Fibroblast of upper back skin (primary cell): ENCODE results near the gene PEX14.
A peak's percentile ranks its signal among the peaks of the same experiment; 100 is the strongest.
"Not testable (repeated sequence)": the region's sequence is repeated elsewhere in the genome, so short reads cannot be mapped to it uniquely, and the experiment has no call there.

ENCODE experiments used
- DNase-seq: peaks from one replicate; pipeline ENCODE4 v3.0.0-alpha.2; 2013

Gene PEX14, protein sequence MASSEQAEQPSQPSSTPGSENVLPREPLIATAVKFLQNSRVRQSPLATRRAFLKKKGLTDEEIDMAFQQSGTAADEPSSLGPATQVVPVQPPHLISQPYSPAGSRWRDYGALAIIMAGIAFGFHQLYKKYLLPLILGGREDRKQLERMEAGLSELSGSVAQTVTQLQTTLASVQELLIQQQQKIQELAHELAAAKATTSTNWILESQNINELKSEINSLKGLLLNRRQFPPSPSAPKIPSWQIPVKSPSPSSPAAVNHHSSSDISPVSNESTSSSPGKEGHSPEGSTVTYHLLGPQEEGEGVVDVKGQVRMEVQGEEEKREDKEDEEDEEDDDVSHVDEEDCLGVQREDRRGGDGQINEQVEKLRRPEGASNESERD

DNA sequence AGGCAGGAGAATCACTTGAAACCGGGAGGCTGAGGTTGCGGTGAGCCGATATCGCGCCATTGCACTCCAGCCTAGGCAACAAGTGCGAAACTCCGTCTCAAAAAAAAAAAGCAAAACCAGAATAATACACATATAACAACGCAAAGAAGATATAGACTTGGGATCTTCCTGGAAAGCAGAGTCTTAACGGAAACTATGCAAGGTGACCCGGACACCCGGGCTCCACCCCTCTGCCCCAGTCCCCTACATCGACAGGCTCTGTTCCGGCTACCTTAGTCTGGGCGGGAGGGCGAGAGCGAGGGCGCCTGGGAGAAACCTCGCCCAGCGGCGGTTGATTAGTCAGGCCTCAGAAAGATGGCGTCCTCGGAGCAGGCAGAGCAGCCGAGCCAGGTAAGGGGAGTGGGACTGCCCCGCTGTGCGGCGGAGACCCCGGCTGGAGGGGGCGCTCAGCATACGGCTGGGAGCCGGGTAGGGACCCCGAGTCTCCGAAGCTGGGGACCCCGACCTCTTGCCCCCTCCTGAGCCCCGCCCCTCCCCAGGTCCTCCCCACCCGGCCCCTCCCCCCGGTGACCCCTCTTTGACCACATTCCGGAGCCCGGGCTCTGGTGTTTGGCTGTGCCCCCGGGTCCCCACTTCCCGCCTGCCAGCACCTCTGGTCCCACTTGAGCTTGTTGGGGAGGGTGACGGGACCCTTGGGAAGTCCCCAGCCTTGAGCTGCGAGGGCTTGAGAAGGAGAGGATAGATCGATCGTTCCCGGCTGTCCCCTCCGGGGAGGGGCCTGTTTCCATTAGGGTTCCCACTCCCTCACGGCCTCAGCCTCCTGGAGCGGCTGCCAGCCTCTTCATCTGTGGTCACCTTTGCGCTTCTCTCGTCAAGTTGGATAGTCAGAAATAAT, at the start of gene PEX14:
Gene PEX14 (plus strand): TSS at position 338 of the 895 bp plus-strand sequence. CDS start 17 bp downstream, at position 355.
- DNase-seq: peak; percentile 82

DNA sequence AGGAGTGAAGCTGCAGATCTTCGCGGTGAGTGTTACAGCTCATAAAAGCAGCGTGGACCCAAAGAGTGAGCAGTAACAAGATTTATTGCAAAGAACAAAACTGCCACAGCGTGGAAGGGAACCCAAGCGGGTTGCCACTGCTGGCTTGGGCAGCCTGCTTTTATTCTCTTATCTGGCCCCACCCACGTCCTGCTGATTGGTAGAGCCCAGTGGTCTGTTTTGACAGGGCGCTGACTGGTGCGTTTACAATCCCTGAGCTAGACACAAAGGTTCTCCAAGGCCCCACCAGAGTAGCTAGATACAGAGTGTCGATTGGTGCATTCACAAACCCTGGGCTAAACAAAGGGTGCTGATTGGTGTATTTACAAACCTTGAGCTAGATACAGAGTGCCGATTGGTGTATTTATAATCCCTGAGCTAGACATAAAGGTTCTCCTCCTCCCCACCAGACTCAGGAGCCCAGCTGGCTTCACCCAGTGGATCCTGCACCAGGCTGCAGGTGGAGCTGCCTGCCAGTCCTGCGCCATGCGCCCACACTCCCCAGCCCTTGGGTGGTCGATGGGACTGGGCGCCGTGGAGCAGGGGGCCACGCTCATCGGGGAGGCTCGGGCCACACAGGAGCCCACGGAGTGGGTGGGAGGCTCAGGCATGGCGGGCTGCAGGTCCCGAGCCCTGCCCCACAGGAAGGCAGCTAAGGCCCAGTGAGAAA, 48.8 kb upstream of the PEX14 start:
- DNase-seq: peak; percentile 12

DNA sequence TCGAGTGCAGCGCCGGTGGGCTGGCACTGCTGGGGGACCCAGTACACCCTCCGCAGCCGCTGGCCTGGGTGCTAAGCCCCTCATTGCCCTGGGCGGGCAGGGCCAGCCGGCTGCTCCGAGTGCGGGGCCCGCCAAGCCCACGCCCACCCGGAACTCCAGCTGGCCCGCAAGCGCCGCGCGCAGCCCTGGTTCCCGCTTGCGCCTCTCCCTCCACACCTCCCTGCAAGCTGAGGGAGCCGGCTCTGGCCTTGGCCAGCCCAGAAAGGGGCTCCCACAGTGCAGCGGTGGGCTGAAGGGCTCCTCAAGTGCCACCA, 48.3 kb upstream of the PEX14 start:
- DNase-seq: not testable (repeated sequence)

DNA sequence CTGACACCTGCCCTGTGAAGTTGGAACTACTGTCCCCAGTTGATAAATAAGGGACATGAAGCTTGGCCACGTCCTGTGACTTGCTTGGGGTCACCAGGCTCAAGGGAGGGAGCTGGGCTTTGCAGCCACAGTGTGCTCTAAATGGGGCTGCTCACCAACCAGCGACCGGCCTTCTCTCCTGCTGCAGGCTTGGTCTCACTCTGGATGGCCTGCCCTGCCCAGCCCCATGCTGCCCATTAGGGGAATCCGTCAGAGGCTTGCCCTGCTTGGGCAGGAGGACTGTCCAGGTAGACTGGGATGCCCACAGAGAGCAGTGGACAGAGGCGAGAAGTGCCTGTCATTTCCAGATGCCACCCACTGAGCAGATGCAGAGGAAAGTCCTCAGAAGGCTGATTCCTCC, 45.8 kb upstream of the PEX14 start:
- no peak for DNase-seq

DNA sequence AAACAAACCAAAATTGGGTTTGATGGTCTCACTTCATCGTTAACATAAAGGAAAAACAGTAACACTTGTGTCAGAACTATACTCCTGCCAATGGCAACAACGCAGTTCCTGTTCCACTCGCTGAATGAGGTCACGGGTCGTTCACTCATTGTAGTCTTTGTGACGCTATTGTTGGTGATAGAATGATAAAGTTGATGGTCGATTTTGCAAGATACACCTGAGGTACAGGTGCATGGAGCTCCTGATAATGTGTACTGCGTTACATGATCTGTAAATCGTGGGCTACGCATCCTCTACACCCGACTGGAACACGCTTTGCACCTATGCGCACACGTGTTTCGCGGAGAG, 44.9 kb upstream of the PEX14 start:
- DNase-seq: no peak

DNA sequence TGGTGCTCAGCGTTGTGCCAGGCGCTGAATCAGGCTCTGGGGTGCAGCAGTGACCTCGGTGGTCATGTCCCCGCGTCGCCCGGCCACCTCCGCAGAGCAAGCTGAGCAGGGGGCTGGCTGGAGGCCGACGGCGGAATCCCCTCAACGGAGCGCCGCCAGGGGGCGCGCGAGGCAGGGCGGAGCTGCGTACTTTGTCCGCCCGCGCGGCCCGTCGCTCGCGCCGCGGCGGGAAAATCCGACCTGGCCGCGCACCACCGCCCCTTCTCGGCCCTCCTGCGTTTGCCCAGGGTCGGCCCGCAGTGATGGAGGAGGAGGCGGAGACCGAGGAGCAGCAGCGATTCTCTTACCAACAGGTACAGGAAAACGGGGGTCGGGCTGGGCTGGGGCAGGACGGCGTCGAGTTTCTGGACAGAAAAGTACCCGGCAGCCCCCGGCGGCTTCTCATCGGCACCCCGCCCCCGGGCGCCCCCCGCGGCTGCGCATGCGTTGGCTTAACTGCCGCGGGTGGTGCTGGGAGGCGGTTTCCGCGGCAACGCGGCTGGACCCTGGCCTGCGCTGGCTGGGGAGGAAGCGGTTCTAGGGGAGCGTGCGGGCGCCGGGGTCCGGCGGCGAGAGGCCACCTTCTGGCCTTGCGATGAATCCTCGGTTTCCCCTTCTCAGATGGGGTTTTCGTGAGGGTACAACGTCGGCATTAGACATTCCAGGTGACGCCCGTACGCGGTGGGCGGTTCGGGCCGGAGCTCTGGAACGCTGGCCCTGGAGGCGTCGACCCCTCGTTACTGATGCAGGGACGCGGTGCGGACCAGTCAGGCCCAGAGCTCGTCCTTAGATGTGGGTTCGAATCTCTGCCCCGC, 44.3 kb upstream of the PEX14 start, which contains the start of gene CENPS:
Gene CENPS (plus strand): TSS at position 218 of the 854 bp plus-strand sequence. CDS start 85 bp downstream, at position 303.
- DNase-seq: peak; percentile 80

DNA sequence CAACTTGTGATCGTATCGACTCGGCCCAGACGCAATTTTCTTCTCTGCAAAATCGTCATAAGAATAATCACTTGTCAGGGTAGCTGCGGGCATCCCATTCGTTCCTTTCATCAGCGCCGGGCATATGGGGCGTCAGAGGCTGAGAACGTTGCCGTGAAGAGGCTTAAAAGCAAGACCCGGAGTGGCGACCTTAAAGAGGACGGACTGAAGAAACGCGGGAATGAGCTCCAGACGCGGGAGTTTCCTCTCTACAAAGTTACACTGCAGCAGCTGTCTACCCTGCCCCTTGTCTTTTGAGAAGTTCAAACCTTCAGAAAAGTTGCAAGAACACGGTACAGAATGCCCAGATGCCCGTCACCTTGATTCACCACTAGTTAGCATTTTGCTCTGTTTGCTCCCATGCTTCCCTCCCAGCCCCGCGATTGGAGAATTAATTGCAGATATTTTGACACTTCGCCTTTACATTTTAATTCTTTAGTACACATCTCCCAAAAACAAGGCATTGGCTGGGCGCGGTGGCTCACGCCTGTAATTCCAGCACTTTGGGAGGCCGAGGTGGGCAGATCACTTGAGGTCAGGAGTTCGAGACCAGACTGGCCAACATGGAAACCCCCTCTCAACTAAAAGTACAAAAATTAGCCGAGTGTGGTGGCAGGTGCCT, 43.5 kb upstream of the PEX14 start:
- DNase-seq: peak; percentile 16

DNA sequence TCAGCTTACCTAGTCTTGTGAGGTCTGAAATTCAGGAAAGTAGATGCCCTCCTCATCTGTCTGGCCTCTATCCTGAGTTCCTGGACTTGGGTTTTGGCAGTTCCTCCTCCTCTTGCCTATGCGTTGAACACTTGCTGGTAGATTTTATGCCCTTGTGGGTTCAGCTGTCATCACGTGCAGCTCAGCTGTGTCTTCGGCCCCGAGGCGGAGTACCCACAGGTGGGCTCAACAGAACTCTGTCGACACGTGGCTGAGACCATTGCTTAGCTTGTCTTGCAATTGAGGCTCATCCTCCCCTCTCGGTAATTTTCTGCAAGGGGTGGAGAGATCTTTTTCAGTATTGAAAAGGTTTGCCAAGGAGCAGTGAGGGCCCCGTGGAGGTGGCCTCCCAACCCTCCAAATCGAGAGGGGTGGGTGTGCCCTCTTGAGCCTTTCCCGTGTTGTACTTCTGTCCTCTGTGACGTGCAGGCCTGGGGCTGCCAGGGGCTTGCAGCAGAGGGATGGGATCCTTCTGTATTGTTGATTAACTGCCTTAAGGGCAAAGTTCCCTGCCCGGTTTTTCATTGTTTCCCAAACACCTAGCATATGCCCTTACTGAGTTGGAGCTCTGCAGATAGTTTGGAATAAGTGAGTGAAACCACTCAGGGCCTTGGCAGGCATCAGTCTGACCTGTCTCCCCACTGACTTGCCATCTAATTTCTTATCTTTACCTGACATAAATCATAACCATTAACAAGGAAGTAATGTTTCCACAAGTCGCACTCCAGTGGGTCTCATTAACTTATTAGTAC, 41.6 kb upstream of the PEX14 start:
- DNase-seq: no peak

DNA sequence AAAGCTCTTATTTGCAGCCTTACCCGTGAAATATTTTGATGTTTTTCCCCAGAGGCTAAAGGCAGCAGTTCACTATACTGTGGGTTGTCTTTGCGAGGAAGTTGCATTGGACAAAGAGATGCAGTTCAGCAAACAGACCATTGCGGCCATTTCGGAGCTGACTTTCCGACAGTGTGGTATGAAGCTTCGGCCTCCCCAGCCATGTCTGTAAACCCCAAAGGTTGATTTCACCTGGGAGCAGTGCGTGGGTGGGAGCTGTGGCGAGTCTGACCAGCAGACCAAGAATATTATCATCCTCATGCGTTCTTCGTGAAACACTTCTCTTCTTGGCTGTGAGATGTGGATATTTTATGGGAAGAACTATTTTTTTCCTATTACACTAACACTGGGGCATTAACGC, 41.0 kb upstream of the PEX14 start:
- no peak for DNase-seq

DNA sequence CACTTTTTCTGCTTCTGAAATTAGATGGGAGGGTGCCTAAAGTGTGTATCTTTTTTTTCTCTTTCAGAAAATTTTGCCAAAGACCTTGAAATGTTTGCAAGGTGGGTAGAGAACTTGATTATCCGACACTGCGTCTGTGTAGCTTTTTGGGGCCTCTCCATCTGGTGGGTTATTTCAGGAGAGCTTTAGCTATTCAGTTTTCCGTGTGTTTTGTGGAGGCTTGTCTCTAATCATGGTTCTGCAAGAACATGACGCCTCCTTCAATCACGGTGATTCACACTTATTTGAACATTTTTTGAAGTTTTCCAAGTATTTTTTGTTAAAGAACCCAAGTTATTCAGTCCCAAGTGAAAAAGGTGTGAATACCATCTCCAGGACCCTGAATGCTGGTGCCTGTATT, 40.2 kb upstream of the PEX14 start:
- no peak for DNase-seq

DNA sequence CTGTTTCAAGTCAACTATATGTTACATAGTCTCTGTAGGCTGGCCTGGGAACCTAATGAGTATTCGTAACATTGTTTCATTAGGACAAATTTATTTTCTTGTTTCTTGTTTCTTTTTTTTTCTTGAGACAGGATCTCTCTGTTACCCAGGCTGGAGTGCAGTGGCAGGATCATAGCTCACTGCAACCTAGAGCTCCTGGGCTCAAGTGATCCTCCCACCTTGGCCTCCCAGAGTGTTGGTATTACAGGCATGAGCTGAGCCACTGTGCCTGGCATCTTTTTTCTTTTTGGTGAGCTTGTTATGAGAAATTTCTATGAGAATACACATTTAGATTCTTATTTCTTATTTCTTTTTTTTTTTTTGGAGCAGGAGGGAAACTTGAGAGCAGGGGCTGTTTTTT, 37.7 kb upstream of the PEX14 start:
- no peak for DNase-seq

DNA sequence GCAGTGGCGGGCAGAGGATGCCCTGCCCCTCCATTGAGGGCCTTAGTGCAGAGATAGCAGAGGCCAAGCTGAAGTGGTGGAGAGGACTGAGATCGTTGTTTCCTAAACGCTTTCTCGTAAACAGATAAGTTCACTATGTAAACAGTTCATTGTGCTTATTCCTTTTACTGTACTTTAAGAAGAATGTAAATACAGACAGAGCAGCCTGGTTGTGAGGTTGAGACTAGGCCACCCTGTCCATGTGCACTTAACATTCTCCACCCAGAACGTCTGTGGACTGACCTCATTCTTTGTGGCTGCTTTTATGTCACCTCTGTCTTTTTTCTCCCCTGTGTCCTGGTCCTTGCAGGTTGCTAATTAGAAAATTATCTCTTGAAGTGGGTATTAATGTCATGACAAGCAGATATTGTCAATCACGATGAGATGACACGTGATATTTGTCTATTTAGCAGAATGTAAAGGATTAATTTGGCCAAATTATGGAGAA, 36.0 kb upstream of the PEX14 start:
- DNase-seq: no peak

DNA sequence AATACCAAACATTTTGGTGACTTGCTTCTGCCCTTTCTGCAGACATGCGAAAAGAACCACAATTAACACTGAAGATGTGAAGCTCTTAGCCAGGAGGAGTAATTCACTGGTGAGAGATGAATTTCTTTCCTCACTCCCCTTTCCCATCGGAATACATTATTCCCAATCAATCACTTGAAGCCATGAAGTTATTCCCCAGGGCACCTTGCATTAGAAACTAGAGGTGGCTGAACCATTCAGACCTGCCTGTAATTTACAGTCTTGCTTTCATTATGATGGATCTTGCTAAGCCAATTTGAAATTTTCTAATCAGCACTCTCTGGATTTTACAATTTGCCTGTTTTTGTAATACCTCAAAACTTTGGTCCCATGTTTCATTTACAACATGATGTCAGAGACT, 34.4 kb upstream of the PEX14 start:
- DNase-seq: no peak

DNA sequence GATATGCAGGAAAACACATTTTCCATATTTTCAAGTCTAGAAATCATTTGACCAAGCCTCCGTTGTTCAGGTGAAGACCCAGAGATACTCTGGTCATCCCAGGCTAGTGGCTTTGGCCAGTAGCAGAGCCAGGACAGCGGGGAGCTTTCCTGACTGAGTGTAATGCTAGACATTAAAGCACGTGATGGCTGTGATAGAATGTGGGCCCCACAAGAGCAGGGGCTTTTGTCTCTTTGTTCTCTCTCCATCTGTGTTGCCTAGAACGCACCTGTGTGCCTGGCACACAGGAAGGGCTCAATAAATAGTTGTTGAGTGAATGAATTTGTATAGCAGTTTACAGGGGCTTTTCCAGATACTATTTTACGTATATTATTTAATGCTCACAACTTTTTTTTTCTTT, 34.0 kb upstream of the PEX14 start:
- DNase-seq: no peak

DNA sequence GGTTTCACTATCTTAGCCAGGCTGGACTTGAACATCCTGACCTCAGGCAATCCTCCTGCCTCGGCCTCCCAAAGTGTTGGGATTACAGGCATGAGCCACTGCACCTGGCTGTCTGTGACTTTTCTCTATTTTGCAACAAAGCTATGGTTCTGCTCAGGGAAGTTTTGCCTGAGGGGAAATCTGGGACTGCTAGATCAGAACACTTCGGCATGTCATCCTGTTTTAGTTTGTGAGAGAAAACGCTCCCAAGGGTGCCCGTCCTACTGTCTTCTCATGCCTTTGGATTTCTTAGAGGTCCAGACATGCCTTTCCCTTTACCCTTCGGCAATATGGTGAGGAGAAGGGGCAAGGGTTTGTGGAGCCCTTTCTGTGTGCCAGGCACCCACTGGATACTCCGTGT, 30.5 kb upstream of the PEX14 start:
- no peak for DNase-seq

DNA sequence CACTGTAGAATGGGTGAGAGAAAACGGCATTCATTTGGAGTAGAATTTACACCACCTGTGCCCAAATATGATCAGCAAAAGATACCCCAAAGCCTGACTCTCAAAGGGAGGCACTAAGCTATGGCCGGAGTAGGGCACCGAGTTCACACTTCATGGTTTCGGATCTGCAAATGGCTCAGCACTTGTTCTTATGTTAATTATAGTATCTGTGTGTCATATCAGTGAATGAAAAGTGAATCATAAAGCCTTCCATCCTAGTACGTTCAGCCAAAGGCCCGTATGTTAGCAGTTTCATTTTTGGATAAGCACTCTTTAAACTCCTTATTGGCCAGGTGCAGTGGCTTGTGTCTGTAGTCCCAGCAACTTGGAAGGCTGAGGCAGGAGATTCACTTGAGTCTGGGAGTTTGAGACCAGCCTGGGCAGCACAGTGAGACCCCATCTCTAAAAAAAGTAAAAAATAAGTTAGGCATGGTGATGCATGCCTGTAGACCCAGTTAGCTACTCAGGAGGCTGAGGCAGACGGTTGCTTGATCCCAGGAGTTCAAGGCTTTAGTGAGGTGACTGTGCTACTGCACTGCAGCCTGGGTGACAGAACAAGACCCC, 29.9 kb upstream of the PEX14 start:
- DNase-seq: no peak

DNA sequence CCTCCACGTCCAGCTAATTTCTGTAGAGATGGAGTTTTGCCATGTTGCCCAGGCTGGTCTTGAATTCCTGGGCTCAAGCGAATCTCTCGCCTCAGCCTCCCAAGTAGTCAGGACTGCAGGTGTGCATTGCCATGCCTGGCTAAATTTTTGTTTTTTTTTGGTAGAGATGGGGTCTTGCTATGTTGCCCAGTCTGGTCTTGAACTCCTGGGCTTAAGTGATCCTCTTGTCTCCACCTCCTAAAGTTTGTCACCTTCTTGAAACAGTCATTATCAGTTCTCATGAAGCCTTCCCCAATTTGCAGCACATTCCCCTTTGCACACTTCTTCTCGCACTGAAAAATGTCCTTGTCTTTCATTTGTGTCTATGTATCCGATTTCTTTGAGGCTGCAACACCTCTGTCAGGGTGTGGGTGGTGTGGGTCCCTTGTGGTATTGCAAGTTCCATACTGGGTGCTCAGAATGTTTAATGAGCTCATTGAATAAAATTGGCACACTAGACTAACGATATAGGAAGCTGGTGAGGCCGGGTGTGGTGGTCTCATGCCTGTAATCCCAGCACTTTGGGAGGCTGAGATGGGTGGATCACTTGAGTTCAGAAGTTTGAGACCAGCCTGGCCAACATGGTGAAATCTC, 27.8 kb upstream of the PEX14 start:
- no peak for DNase-seq

DNA sequence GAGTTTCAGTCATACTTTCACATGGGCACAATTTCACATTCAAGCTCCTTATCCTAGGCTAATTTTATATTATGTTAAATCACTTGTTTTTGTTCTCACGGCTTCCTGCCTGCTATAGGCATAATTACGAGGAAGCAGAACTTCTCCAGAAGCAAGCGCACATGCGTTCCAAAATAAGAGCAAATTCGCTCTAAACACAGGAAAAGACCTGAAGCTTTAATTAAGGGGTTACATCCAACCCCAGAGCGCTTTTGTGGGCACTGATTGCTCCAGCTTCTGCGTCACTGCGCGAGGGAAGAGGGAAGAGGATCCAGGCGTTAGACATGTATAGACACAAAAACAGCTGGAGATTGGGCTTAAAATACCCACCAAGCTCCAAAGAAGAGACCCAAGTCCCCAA, 25.0 kb upstream of the PEX14 start, which contains the start of gene CORT:
Gene CORT (plus strand): TSS at position 281 of the 400 bp plus-strand sequence. CDS start 193 bp downstream, outside the sequence.
- no peak for DNase-seq

DNA sequence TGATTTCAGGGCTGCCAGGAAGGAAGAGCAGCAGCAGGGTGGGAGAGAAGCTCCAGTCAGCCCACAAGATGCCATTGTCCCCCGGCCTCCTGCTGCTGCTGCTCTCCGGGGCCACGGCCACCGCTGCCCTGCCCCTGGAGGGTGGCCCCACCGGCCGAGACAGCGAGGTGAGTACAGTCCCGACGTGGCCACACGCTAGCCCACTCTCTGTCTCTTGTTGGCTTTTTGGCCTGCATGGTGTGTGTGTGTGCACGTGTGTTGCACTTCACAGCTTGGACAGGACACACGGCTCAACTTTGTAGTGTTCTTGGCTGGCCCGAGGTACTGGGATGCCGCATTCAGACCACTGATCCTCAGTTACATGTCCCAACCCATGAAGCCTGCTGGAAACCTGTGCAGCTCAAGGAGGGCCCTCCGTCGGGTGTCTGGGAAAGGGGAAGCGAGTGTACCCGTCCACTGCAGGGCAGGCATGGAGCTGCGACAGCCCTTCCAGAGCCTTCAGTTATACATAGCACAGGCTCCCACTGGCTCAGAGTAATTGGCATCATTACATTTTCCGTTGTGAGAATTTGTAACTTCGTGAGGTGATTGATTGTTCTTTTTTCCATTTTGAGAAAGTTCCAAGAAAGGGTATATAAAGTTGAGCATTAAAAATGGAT, 24.5 kb upstream of the PEX14 start:
- peak; percentile 8 for DNase-seq
